ENCODE data around the gene PTK7.
"Not testable (repeated sequence)": the region's sequence is repeated elsewhere in the genome, so short reads cannot be mapped to it uniquely, and the experiment has no call there.

The PTK7 gene

DNA sequence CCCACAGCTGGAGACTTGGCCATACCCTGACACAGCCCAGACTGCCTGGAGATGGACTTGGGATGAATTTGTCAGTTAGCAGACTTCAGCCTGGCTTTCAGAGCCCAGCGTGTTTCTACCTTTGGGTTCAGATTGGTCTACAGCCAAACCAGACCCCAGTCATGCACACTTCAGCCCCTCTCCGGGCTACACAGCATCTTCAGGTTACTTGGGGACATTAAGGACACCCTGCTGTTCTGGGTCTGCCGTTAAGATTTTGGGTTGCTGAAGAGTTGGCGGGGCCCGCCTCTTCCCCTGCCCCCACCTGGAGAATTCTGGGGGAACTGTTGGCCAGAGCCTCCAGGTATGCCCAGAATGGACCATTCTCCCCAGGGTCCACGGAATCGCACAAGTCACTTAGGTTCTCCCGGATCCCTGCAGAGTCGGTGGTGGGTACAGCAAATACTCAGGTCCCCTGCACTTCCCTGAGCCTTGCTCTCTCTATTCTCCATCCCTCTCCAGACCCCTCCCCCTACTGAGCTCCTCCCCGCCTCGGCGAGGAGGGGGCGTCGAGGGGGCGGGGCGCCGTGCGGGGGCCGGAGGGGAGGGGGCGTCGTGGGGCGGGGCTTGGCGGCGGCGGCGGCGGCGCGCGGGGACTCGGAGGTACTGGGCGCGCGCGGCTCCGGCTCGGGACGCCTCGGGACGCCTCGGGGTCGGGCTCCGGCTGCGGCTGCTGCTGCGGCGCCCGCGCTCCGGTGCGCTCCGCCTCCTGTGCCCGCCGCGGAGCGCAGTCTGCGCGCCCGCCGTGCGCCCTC lies at the start of gene PTK7:
Gene PTK7, plus strand, starts transcription at position 645 of the 794 bp plus-strand sequence. CDS start 175 bp downstream, outside the sequence.
- DNase-seq = peak; percentile 87

DNA sequence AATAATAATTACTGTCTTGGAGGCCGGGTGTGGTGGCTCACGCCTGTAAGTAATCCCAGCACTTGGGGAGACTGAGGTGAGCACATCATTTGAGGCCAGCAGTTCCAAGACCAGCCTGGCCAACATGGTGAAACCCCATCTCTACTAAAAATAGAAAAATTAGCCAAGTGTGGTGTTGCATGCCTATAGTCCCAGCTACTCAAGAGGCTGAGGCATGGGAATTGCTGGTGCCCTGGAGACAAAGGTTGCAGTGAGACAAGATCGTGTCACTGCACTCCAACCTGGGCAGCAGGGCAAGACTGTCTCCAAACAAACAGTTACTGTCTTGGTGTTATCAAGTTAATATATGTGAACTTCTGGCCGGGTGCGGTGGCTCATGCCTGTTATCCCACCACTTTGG lies 49.7 kb upstream of the PTK7 start:
- DNase-seq = no peak

DNA sequence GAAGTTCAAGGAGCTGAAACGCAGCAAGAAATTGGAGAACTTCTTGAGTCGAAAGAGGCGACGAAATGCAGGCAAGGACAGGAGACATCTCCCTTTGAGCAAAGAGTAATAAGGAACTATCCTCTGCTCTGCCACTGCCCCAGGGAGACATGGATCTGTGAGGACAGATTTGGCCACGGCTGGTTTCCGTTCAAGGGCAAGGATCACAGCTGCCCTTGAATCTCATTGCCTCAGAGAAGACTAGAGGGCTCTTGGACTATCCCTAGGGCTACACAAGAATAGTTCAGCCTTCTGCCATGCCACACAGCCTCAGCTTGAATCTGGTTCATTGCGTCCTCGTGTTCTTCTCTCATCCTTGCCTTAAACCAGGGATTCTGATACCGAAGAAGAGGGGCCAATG lies 47.0 kb upstream of the PTK7 start:
- DNase-seq = no peak

GRCh38 chr6:43032326-43032725 lies 43.8 kb upstream of the PTK7 start:
- DNase-seq = no peak

GRCh38 chr6:43033496-43034189 lies 42.5 kb upstream of the PTK7 start:
- DNase-seq = no peak

- no peak for DNase-seq
Observed at GRCh38 chr6:43034190-43034525, 42.0 kb upstream of the PTK7 start.

DNA sequence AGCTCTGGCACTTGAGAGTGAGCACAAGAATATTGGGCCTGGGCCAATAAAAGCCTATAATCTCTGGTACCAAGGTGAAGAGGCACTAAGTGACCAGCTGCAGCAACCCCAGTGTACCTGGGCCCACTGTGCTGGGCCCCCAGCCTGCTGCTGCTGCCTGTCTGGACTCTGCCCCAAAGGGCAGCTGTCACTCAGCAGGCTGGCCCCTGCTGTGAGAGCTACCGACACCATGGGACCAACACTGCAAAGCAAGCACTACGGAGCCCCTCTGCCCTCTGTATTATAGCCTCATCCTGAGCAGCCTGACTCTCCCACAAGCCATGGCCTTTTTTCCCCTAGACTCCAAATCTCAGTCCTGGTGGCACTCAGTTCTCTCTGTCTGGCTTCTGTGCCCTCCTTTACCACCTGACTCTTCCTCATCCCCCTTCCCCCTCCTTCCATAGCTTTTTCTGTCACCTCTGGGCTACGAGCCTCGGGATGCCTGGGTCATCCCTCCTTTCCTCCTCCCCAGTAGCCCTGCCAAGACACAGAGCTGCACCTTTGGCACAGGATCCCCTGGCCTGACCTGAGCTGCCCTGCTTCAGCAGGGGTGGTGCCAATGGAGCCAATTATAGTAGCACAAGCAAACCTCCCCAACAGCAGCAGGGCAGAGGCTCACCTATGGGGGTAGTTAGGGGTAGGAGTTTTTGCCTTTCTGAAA lies 40.5 kb upstream of the PTK7 start:
- DNase-seq = no peak

DNA sequence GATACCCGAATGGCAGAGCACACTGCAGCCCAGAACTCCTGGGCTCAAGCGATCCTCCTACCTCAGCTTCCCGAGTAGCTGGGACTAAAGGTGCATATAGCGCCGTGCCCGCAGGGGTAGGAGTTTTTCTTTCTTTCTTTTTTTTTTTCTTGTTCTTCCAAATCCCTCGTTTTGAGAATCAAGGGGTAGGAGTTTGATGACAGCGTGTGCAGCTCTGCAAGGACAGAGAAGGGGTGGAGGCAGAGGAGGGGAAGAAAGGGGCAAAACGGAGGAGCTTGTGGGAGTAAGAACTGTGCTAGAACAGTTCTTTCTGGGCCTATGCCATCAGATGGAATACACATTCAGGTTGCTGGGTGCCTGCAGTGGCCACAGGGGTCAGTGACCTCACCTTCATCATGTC lies 39.4 kb upstream of the PTK7 start:
- DNase-seq = no peak

GRCh38 chr6:43037197-43037596 lies 38.9 kb upstream of the PTK7 start:
- DNase-seq = no peak

GRCh38 chr6:43037706-43038105 lies 38.4 kb upstream of the PTK7 start:
- DNase-seq = no peak

DNA sequence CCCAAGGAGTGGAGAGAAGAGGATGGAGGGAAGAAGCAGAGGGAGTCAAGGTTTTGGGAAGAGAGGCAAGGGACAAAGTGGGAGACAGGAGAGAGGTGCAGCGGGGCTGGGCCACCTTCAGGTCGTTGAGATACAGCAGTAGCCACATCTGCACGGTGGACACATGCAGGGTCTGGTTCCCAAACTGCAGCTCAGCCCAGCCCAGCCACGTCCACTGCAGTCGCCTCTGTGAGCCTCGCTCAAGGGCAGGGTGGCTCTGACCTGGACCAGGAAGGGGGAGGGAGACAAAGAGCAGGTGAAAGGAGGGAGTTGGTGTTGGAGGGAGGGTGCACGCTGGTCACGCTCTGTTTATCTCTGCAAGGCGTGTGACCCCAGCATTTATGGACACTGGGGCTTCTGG lies 37.4 kb upstream of the PTK7 start:
- DNase-seq = no peak

- no peak for DNase-seq
Observed at GRCh38 chr6:43040542-43041257, 35.4 kb upstream of the PTK7 start.

- DNase-seq = not testable (repeated sequence)
Observed at GRCh38 chr6:43041475-43041874, 34.6 kb upstream of the PTK7 start.

DNA sequence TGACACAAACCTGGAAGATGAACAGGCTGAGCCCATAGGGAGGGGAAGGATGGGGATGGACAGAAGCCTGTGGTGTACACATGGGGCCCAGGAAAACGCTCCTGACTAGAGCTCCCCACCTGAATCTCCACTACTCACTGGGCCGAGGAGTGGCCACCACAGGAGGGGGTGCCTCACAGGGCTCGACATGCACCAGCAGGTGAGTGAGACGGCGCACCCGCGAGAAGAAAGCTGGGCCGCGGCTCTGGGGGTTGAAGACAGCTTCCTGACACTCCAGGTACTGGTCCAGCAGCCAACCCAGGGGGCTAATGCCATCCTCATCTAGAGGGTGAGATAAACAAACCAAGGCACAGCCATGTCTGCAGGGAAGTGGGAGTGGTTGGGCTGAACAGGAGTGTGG lies 32.8 kb upstream of the PTK7 start:
- no peak for DNase-seq

DNA sequence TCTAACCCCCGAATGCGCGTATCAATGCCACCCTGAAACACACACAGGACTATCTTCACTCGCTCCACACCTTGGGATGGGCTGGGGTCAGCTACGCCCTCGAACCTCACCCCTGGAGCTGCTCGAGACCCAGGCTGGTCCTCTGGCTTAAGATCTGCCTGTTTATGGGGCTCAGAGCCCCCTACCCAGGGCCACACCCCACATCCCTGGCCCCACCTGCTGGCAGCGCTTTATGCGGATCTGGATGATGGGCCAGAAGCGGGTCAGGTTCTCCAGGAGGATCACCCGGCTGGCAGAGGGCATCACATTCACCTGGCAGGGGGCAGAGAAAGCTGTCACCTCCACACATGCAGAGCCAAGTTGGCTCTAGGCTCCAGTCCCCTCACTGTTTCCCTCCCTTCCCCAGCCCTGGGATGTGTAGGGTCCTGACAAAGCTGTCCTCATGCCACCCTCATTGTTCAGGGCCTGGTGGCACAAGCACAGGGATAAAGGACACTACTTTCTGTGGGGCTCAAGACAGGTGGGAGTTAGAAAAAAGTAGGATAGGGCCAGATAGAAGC lies 30.7 kb upstream of the PTK7 start:
- DNase-seq = no peak

DNA sequence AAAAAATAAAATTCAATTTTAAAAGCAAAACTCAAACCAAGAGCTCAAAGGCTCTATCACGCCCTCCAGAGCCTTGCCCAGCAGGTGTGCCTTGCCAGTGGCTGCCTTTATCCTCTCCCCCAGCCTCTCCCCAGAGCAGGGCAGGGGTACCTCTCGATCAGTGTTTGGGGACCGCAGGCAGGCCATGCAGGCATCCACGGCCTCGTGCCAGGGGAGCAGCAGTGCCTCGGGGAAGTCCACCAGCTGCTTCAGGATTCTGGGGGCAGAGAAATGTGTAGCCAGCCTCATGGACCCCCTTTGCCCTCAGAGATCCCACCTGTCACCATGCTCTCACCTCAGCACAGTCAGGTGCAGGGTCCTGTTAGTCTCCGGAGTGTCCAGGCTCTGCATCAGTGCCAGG lies 28.1 kb upstream of the PTK7 start:
- no peak for DNase-seq

DNA sequence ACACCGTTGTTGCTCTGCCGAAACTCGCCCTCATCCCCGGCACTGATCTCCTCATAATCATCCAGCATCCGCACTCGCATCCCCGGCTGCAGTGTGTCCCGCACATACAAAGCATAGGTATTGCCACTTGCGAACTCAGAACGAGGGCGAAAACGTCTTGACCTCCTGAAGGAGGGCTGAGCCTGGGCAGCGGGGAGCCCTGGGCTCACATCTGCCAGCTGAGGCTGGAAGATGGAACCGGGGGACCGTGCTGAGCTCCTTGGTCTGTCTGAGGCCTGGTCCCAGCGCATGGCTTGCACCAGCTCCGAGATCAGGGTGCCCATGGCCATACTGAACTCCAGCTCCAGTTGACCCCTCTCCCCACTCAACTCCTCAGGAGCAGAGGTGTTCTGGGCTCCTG lies 25.1 kb upstream of the PTK7 start:
- DNase-seq = no peak

DNA sequence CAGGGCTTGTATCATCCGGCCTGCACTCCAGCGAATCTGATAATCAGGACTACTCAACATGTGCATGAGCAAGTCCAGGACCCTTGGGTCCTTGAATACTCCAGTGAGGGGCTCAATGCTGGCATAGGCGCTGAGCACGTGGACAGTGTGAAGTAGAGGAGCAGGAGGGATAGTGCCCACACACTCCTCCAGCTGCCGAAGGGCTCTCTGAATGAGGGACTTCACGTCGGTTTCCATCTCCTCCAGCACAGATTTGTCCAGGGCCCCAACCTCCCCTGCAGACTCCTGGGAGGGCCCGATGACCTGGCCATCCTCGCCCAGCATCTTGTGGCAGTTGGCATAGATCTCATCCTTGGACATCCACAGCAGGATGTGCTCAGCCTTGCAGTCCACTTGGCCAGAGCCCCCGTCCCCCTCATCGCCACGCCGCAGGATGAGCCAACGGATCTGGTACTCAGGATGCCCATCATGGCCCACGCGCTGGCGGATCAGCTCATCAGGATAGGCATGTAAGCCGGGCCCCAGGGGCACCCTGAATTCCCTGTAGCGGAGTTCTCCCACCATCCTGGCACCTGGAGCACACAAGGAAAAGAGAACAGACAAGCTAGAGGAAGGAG lies 23.8 kb upstream of the PTK7 start:
- no peak for DNase-seq

- no peak for DNase-seq
Observed at GRCh38 chr6:43052842-43053544, 23.1 kb upstream of the PTK7 start.

- peak; percentile 86 for DNase-seq
Observed at GRCh38 chr6:43053545-43054205, 22.4 kb upstream of the PTK7 start, which contains the start of gene CUL7. Gene CUL7, minus strand, starts transcription at chr6:43053851. Its CDS starts 1,063 bp downstream, at chr6:43052788.

Data from NCI-H1436 (cell line).